ENCODE results near the gene KDM4B.

GRCh38 chr19:5092481-5092843 lies 123.5 kb downstream of the KDM4B start:
- TF ChIP-seq GABPA (IDR thresholded peaks at IDR 0.05; ENCODE audit: low read depth) (no peak), POLR2AphosphoS5 (IDR thresholded peaks at IDR 0.05; ENCODE audit: low read depth) (no peak), SPI1 (IDR thresholded peaks at IDR 0.05; ENCODE audit: borderline replicate concordance, low read depth) (no peak)
- TF ChIP-seq, protein P1, sequence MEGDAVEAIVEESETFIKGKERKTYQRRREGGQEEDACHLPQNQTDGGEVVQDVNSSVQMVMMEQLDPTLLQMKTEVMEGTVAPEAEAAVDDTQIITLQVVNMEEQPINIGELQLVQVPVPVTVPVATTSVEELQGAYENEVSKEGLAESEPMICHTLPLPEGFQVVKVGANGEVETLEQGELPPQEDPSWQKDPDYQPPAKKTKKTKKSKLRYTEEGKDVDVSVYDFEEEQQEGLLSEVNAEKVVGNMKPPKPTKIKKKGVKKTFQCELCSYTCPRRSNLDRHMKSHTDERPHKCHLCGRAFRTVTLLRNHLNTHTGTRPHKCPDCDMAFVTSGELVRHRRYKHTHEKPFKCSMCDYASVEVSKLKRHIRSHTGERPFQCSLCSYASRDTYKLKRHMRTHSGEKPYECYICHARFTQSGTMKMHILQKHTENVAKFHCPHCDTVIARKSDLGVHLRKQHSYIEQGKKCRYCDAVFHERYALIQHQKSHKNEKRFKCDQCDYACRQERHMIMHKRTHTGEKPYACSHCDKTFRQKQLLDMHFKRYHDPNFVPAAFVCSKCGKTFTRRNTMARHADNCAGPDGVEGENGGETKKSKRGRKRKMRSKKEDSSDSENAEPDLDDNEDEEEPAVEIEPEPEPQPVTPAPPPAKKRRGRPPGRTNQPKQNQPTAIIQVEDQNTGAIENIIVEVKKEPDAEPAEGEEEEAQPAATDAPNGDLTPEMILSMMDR (IDR thresholded peaks at IDR 0.05; ENCODE audit: insufficient read depth, low read length): no peak
